AG09309 (cell line): ENCODE data around the gene SMTNL2.

Experiments
- DNase-seq: peaks from one replicate; pipeline ENCODE4 v3.0.0-alpha.2; 2010; ENCODE audit warnings: low read depth
- H3K4me3 ChIP-seq: 2 replicates; pipeline ENCODE4 v1.5.1; 2011; ENCODE audit warnings: mild to moderate bottlenecking, low read depth, low read length, moderate library complexity; ENCODE audit not compliant: control insufficient read depth
- TF ChIP-seq, protein P1 (sequence below): IDR thresholded peaks from 2 replicates; pipeline ENCODE4 v1.5.1; 2011; ENCODE audit warnings: mild to moderate bottlenecking, low read depth, low read length, inconsistent platforms; ENCODE audit not compliant: insufficient read depth, control insufficient read depth; ENCODE audit errors: missing control alignments

SMTNL2 gene

DNA sequence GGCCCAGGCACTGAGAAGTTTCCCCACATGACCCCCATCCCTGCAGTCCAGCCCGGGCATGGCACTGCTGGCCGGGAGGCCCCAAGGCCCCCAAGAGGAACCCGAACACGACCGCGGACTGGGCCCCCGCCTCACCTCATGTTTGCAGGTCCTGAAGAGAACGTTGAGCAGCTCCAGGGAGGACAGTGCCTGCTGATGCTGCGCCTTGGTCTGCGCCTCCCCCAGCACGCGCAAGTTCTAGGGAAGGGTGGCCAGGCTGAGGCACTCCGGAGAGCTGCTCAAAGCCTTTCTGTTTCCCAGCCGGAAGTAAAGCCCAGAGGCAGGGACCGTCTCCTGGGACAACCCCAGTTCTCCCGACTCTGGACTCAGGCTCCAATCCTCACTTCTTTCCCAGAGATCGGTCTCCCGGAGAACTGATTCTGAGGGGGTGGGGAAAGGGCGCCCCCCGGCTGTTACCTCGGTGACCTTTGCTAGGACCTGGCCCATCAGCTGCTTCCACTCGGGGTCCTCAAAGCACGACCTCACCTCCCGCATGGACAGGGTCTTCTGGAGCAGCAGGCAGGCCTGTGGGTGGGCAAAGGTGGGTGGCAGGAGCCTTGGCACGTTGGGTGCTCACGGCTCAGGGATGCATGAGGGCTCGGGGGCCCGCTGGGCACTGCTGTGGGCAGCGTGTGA lies 42.9 kb upstream of the SMTNL2 start:
- no peak for DNase-seq
- TF ChIP-seq, protein P1, sequence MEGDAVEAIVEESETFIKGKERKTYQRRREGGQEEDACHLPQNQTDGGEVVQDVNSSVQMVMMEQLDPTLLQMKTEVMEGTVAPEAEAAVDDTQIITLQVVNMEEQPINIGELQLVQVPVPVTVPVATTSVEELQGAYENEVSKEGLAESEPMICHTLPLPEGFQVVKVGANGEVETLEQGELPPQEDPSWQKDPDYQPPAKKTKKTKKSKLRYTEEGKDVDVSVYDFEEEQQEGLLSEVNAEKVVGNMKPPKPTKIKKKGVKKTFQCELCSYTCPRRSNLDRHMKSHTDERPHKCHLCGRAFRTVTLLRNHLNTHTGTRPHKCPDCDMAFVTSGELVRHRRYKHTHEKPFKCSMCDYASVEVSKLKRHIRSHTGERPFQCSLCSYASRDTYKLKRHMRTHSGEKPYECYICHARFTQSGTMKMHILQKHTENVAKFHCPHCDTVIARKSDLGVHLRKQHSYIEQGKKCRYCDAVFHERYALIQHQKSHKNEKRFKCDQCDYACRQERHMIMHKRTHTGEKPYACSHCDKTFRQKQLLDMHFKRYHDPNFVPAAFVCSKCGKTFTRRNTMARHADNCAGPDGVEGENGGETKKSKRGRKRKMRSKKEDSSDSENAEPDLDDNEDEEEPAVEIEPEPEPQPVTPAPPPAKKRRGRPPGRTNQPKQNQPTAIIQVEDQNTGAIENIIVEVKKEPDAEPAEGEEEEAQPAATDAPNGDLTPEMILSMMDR: no peak
- no peak overlapping the region for H3K4me3 ChIP-seq

DNA sequence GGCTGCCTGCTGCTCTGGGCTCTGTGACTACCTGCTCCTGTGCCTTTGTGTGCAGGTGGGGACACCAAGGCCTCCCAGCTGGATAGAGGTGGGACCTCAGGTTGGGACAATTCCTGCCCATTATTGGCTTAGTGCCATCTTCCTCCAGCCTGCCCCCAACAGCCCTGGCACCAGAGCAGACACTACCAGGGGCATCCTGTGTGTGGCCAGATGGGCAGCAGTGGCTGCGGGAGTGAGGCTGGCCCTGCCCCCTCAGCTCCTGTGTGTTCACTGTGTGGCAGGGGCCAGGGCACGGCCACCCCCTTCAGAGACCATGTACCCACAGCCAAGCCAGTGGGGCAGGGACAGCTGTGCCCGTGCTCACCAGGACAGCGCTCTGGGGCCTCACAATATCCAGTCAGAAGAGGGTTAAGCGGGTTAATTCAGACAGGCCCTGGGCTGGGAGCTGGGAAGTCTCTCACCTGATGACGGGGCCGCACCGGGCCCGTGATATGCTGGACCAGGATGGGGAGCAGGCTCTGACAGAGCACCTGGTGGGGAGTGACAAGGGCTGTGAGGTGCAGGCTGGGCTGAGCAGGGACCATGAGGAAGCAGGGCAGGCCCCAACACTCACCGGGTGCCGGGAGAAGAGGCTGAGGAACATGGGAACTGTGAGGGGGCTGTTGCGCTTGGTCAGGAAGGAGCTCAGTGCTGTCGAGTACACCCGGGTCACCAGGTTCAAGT lies 42.2 kb upstream of the SMTNL2 start:
- no peak overlapping the region for H3K4me3 ChIP-seq
- DNase-seq: no peak
- TF ChIP-seq, protein P1: no peak

DNA sequence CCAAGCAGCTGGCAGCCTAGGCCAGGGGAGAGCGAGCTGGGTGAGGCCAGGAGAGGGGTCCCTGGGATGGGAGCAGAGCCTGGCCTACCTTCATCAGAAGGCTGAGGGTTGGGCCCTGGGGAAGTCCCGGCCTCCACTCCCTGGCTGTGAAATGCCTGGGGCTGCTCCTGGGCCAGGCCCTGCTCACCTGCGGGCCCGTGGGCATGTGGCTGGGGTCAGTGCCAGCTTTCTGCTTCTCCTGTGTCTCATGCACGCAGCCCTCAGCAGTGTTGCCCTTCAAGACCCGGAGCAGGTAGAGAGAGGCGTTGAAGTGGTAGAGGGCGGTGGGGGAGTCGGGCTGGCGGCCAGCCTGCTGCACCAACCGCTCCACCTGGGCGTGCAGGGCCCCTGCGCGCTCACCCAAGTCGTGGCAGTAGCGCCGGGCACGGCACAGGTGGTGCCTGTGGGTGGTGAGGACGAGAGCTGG lies 41.6 kb upstream of the SMTNL2 start:
- H3K4me3 ChIP-seq: no peak overlapping the region
- TF ChIP-seq, protein P1: no peak
- DNase-seq: no peak

DNA sequence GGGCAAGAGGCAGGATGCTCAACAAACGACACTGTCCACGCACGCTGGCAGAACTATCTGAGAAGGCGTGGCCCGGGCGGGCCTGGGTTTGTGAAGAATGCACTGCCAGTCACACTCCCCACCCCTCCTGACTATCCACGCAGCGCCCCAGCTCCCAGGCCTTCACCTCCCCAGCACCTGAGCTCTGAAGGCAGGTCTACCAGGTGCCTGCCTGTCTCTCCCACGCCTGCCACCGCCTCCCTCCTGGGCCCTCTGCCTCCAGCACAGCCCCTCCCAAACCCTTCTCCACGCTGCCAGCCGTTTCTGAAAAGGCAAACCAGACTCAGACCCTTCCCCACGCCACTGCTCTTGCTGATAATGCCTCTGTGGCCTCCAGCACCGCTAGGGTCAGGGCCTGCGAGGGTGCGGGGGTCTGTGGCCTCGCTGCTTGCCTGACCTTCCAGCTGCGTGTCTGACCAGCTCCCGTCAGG lies 40.7 kb upstream of the SMTNL2 start:
- no peak for DNase-seq
- no peak overlapping the region for H3K4me3 ChIP-seq
- TF ChIP-seq, protein P1: no peak

DNA sequence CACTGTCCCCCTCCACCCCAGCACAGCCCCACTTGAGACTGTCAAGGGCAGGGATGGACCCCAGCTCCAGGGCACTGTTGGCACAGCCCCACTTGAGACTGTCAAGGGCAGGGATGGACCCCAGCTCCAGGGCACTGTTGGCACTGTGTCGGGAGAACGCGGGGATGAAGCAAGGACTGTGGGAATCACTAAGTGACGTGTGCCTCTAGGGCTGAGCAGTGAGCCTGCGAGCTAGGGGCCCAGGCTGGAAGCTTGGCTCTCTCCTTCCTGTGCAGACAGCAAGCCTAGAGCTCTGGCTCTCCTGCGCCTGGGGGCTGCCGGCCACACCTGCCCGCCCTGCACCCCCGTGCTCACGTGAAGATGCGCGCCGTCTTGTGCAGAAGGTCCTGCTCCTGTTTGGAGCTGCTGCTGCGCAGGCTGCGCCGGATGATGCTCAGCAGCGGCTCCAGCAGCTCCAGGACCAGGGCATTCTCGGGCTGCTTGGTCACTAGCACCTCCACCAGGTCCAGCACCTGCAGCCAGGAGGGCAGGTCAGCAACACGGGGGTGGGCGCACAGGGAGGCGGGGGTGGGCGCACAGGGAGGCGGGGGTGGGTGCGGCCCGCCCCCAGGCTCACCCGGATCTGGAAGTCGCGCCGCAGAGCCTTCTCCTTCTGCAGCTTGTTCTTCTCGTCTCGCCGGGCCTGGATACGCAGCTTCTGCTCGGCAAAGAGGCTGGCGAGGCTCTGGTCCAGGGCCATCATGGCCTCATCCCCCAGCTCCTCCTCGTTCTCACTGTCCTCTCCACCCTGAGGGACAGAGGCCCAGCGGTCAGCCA lies 40.0 kb upstream of the SMTNL2 start:
- DNase-seq: no peak
- TF ChIP-seq, protein P1: no peak

DNA sequence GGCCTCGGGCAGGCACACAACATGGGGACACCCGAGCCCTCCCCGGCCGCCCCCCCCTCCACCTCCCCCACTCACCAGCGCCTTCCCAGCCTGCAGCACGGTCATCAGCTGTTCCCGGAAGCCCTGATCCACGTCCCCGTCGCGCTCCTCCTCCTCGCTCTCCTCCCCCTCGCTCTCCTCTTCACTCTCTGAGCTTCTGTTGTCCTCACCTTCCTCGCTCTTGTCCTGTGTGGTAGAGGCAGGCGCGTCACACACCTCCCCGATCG lies 39.4 kb upstream of the SMTNL2 start:
- TF ChIP-seq, protein P1: no peak
- no peak overlapping the region for H3K4me3 ChIP-seq
- DNase-seq: no peak

More for the DNA sequence above, 40.0 kb upstream of the SMTNL2 start:
- H3K4me3 ChIP-seq: no peak overlapping the region
